ENCODE measurements around the gene FKBP1B. TPM values are rescaled to one million over a fixed set of nuclear protein-coding genes. Genes with fewer than 3 reads are reported as not detected.
A peak's percentile ranks its signal among the peaks of the same experiment; 100 is the strongest.
"Not testable (repeated sequence)": the region's sequence is repeated elsewhere in the genome, so short reads cannot be mapped to it uniquely, and the experiment has no call there.

The FKBP1B gene
- total RNA-seq, 1 experiment from 2014 or later = 3.7 TPM

GRCh38 chr2:24026233-24026632 is 23.3 kb upstream of the FKBP1B start:
- TF ChIP-seq EZH2 (IDR thresholded peaks at IDR 0.05; ENCODE audit: borderline replicate concordance, low read depth, low read length, poor library complexity, severe bottlenecking) = no peak
- TF ChIP-seq CTCF (conservative IDR thresholded peaks at IDR 0.05; ENCODE audit: low read depth, low read length) = no peak
- Histone ChIP-seq H3K27ac (ENCODE audit: low read depth, low read length, poor library complexity, severe bottlenecking) (peak overlapping the region; percentile 40), H3K27me3 (replicated peaks; ENCODE audit: insufficient read depth, low read depth, low read length, poor library complexity) (no peaks in the 10 kb centered on the region), H3K9me3 (ENCODE audit: low read depth, low read length, poor library complexity, severe bottlenecking) (no peaks in the 10 kb centered on the region), H3K4me1 (ENCODE audit: insufficient read depth, low read length, poor library complexity, severe bottlenecking) (peaks cover 15% of the 10 kb centered on the region), H3K36me3 (ENCODE audit: insufficient read depth, low read length, poor library complexity, severe bottlenecking) (peaks cover 19% of the 10 kb centered on the region), H3K4me3 (ENCODE audit: low read depth, low read length, poor library complexity, severe bottlenecking) (no peak overlapping the region)
- POLR2A ChIA-PET (ENCODE audit: low non-redundant PET) = interaction anchor here (0.6 kb wide), 2 partner anchors 131 to 263 kb away, joined by 3 read pairs; no protein-coding TSS in a partner anchor
- intact Hi-C loops (cut with micrococcal nuclease; ENCODE audit: unreplicated experiment) = no loop called here
- CTCF ChIA-PET = interaction anchor here (0.8 kb wide), 1 partner anchor 33 kb away, joined by 3 read pairs; no protein-coding TSS in a partner anchor
- peak; percentile 57 for DNase-seq (ENCODE audit: low spot score)
- no TSS peak for BruUV-seq (replicated peaks)

- BruUV-seq (replicated peaks) = no TSS peak
- Histone ChIP-seq H3K4me1 (ENCODE audit: insufficient read depth, low read length, poor library complexity, severe bottlenecking) (no peaks in the 10 kb centered on the region), H3K9me3 (ENCODE audit: low read depth, low read length, poor library complexity, severe bottlenecking) (no peaks in the 10 kb centered on the region), H3K4me3 (ENCODE audit: low read depth, low read length, poor library complexity, severe bottlenecking) (no peak overlapping the region), H3K36me3 (ENCODE audit: insufficient read depth, low read length, poor library complexity, severe bottlenecking) (peaks cover 23% of the 10 kb centered on the region), H3K27me3 (replicated peaks; ENCODE audit: insufficient read depth, low read depth, low read length, poor library complexity) (no peaks in the 10 kb centered on the region), H3K27ac (ENCODE audit: low read depth, low read length, poor library complexity, severe bottlenecking) (no peak overlapping the region)
- ChIA-PET POLR2A (ENCODE audit: low non-redundant PET) (no interaction called here), CTCF (no interaction called here)
- DNase-seq (ENCODE audit: low spot score) = no peak
- no peak for TF ChIP-seq EZH2 (IDR thresholded peaks at IDR 0.05; ENCODE audit: borderline replicate concordance, low read depth, low read length, poor library complexity, severe bottlenecking)
- no peak for TF ChIP-seq CTCF (conservative IDR thresholded peaks at IDR 0.05; ENCODE audit: low read depth, low read length)
- intact Hi-C loops (cut with micrococcal nuclease; ENCODE audit: unreplicated experiment) = no loop called here
These were observed 10.6 kb upstream of the FKBP1B start for GRCh38 chr2:24038786-24039499.

GRCh38 chr2:24040511-24040910 is 9.0 kb upstream of the FKBP1B start:
- Histone ChIP-seq H3K4me3 (ENCODE audit: low read depth, low read length, poor library complexity, severe bottlenecking) (no peak overlapping the region), H3K27ac (ENCODE audit: low read depth, low read length, poor library complexity, severe bottlenecking) (no peak overlapping the region), H3K27me3 (replicated peaks; ENCODE audit: insufficient read depth, low read depth, low read length, poor library complexity) (no peaks in the 10 kb centered on the region), H3K9me3 (ENCODE audit: low read depth, low read length, poor library complexity, severe bottlenecking) (no peaks in the 10 kb centered on the region), H3K36me3 (ENCODE audit: insufficient read depth, low read length, poor library complexity, severe bottlenecking) (peaks cover 23% of the 10 kb centered on the region), H3K4me1 (ENCODE audit: insufficient read depth, low read length, poor library complexity, severe bottlenecking) (no peaks in the 10 kb centered on the region)
- intact Hi-C loops (cut with micrococcal nuclease; ENCODE audit: unreplicated experiment) = no loop called here
- TF ChIP-seq EZH2 (IDR thresholded peaks at IDR 0.05; ENCODE audit: borderline replicate concordance, low read depth, low read length, poor library complexity, severe bottlenecking) (no peak), CTCF (conservative IDR thresholded peaks at IDR 0.05; ENCODE audit: low read depth, low read length) (no peak)
- DNase-seq (ENCODE audit: low spot score) = no peak
- ChIA-PET CTCF (no interaction called here), POLR2A (ENCODE audit: low non-redundant PET) (no interaction called here)
- no TSS peak for BruUV-seq (replicated peaks)

- CTCF ChIA-PET; DNase-seq (ENCODE audit: low spot score); H3K9me3 ChIP-seq (ENCODE audit: low read depth, low read length, poor library complexity, severe bottlenecking); H3K4me3 ChIP-seq (ENCODE audit: low read depth, low read length, poor library complexity, severe bottlenecking); POLR2A ChIA-PET (ENCODE audit: low non-redundant PET); H3K27me3 ChIP-seq (replicated peaks; ENCODE audit: insufficient read depth, low read depth, low read length, poor library complexity); H3K27ac ChIP-seq (ENCODE audit: low read depth, low read length, poor library complexity, severe bottlenecking); intact Hi-C loops (cut with micrococcal nuclease; ENCODE audit: unreplicated experiment); BruUV-seq (replicated peaks); H3K4me1 ChIP-seq (ENCODE audit: insufficient read depth, low read length, poor library complexity, severe bottlenecking): not testable (repeated sequence)
- H3K36me3 ChIP-seq (ENCODE audit: insufficient read depth, low read length, poor library complexity, severe bottlenecking) = peaks cover 12% of the 10 kb centered on the region
These were observed 6.4 kb upstream of the FKBP1B start for GRCh38 chr2:24043133-24043532.

Measured in A673 (cell line).